RWPE2 (cell line): ENCODE results near the gene RTEL1.
A peak's percentile ranks its signal among the peaks of the same experiment; 100 is the strongest.

Experiments used
- ATAC-seq: fragments of 200-7000 bp; cut with Tn5 transposase; 3 replicates; pipeline ENCODE4 v1.9.1; 2021; ENCODE audit warnings: low read depth
- DNase-seq: peaks from one replicate; pipeline ENCODE4 v3.0.0-alpha.2; 2020; ENCODE audit warnings: low spot score
- H3K27ac ChIP-seq: fragments of 450-650 bp; 2 replicates; pipeline ENCODE4 v1.5.1; 2017; ENCODE audit warnings: mild to moderate bottlenecking; ENCODE audit not compliant: poor library complexity, severe bottlenecking
- H3K27me3 ChIP-seq: fragments of 250-450 bp; sonication (Bioruptor Pico); 2 replicates; pipeline ENCODE4 v1.5.1; 2021; ENCODE audit warnings: mild to moderate bottlenecking, moderate library complexity; ENCODE audit not compliant: insufficient read depth, poor library complexity, severe bottlenecking
- H3K36me3 ChIP-seq: fragments of 250-450 bp; sonication (Bioruptor Pico); 2 replicates; pipeline ENCODE4 v1.5.1; 2020; ENCODE audit warnings: low read depth, mild to moderate bottlenecking, moderate library complexity
- H3K4me1 ChIP-seq: fragments of 250-450 bp; sonication (Bioruptor Pico); 2 replicates; pipeline ENCODE4 v1.5.1; 2021; ENCODE audit warnings: mild to moderate bottlenecking, moderate library complexity; ENCODE audit not compliant: insufficient read depth, poor library complexity, severe bottlenecking
- H3K4me3 ChIP-seq: fragments of 250-450 bp; sonication (Bioruptor Pico); 2 replicates; pipeline ENCODE4 v1.5.1; 2021; ENCODE audit warnings: mild to moderate bottlenecking, moderate library complexity; ENCODE audit not compliant: severe bottlenecking
- H3K9me3 ChIP-seq: fragments of 250-450 bp; sonication (Bioruptor Pico); 2 replicates; pipeline ENCODE4 v1.5.1; 2021; ENCODE audit warnings: mild to moderate bottlenecking, moderate library complexity; ENCODE audit not compliant: severe bottlenecking
- CTCF ChIP-seq: fragments of 450-650 bp; IDR thresholded peaks from one replicate; pipeline ENCODE4 v1.5.1; 2017; ENCODE audit warnings: mild to moderate bottlenecking, moderate library complexity; ENCODE audit not compliant: poor library complexity, severe bottlenecking

The RTEL1 gene

GRCh38 chr20:63696628-63697356 is 38.7 kb downstream of the RTEL1 start, which contains the start of gene TNFRSF6B:
TNFRSF6B (plus strand) TSS chr20:63696652; CDS start chr20:63696768, 116 bp downstream.
- H3K36me3 ChIP-seq = peaks cover 49% of the 10 kb centered on the region
- DNase-seq (peak; percentile 91), ATAC-seq (peak; percentile 1)
- no peak for TF ChIP-seq CTCF
- H3K4me3 ChIP-seq = peak within 1 kb of the TSS; percentile 44
- H3K27me3 ChIP-seq = no peaks in the 10 kb centered on the region
- H3K27ac ChIP-seq = peak within 1 kb of the TSS; percentile 96
- H3K9me3 ChIP-seq = no peaks in the 10 kb centered on the region
- H3K4me1 ChIP-seq = peaks cover 32% of the 10 kb centered on the region

- peak overlapping the region; percentile 44 for H3K4me3 ChIP-seq
- peaks cover 32% of the 10 kb centered on the region for H3K4me1 ChIP-seq
- no peaks in the 10 kb centered on the region for H3K9me3 ChIP-seq
- H3K27me3 ChIP-seq = no peaks in the 10 kb centered on the region
- peak; percentile 28 for TF ChIP-seq CTCF
- peak; percentile 88 for DNase-seq
- H3K36me3 ChIP-seq = peaks cover 49% of the 10 kb centered on the region
- H3K27ac ChIP-seq = peak overlapping the region; percentile 96
- ATAC-seq = peak; percentile 14
Measured at GRCh38 chr20:63697357-63697867, 39.3 kb downstream of the RTEL1 start.

GRCh38 chr20:63697868-63698545 is 39.9 kb downstream of the RTEL1 start:
- peaks cover 32% of the 10 kb centered on the region for H3K4me1 ChIP-seq
- H3K27me3 ChIP-seq = no peaks in the 10 kb centered on the region
- H3K36me3 ChIP-seq = peaks cover 49% of the 10 kb centered on the region
- H3K4me3 ChIP-seq = peak overlapping the region; percentile 44
- peak; percentile 89 for DNase-seq
- no peaks in the 10 kb centered on the region for H3K9me3 ChIP-seq
- TF ChIP-seq CTCF = no peak
- peak overlapping the region; percentile 96 for H3K27ac ChIP-seq
- ATAC-seq = no peak

GRCh38 chr20:63698739-63699465 is 40.8 kb downstream of the RTEL1 start:
- H3K9me3 ChIP-seq = no peaks in the 10 kb centered on the region
- H3K36me3 ChIP-seq = peaks cover 46% of the 10 kb centered on the region
- ATAC-seq = peak; percentile 50
- H3K27ac ChIP-seq = peak overlapping the region; percentile 96
- H3K4me3 ChIP-seq = peak overlapping the region; percentile 44
- DNase-seq = peak; percentile 100
- peaks cover 32% of the 10 kb centered on the region for H3K4me1 ChIP-seq
- no peak for TF ChIP-seq CTCF
- no peaks in the 10 kb centered on the region for H3K27me3 ChIP-seq
